HG02588 (cell line): Measurements from ENCODE around the gene RPS19.
"Not testable (repeated sequence)": the region's sequence is repeated elsewhere in the genome, so short reads cannot be mapped to it uniquely, and the experiment has no call there.

Experiments used
- ATAC-seq: cut with Tn5 transposase; IDR thresholded peaks from one replicate; pipeline ENCODE4 v1.9.1; 2021; ENCODE audit warnings: mild to moderate bottlenecking, moderate library complexity; ENCODE audit not compliant: unreplicated experiment

The RPS19 gene

GRCh38 chr19:41859213-41859617 is 840 bp upstream of the RPS19 start:
- ATAC-seq, result no peak

GRCh38 chr19:41860419-41861115 is 512 bp downstream of the RPS19 start:
- ATAC-seq, result no peak

DNA sequence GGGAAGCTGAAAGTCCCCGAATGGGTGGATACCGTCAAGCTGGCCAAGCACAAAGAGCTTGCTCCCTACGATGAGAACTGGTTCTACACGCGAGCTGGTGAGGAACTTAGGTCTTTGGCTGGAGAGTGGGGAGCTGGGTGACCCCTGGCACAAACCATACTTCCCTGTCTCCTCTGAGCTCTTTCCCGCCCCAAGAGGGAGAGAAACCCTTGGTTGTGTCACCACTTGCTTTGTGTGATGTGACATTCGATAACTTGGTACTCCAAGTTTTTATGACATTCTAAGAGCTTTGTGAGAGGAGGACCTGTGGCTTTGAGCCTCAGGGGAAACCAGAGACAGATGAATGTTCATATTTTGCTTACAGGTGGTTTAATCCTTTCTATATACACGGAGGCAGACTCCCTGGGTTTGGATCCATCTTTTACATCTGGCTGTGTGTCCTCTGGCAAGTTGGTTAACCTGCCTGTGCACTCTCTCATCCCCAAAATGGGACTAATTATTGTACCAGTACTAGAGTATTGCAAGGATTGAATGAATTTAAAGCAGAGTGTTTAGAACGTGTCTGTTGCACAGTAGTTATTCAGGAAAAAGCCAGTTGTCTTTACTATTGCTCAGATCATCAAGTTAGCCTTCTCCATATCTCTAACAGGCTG is 1.2 kb downstream of the RPS19 start:
- no peak for ATAC-seq

DNA sequence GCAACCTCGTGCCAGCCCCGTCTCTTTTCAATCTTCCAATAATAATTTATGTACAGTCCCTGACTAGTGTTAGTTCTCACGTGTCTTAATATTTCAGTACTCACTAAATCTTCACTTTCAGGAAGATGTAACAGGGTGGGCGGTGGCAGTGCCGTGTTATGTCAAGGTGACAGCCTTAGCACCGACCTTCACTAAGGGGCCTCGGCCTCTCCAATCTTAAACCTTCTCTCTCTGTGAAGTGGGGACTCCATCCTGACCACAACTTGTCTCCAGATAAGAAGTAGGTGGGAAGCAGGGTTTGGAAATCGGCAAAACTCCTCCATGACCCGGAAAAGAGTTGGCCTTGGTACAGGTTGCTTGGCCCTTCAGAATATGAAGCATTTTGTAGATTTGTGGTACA is 1.8 kb downstream of the RPS19 start:
- ATAC-seq, result no peak

- no peak for ATAC-seq
Observed at GRCh38 chr19:41862445-41862986, 2.5 kb downstream of the RPS19 start.

DNA sequence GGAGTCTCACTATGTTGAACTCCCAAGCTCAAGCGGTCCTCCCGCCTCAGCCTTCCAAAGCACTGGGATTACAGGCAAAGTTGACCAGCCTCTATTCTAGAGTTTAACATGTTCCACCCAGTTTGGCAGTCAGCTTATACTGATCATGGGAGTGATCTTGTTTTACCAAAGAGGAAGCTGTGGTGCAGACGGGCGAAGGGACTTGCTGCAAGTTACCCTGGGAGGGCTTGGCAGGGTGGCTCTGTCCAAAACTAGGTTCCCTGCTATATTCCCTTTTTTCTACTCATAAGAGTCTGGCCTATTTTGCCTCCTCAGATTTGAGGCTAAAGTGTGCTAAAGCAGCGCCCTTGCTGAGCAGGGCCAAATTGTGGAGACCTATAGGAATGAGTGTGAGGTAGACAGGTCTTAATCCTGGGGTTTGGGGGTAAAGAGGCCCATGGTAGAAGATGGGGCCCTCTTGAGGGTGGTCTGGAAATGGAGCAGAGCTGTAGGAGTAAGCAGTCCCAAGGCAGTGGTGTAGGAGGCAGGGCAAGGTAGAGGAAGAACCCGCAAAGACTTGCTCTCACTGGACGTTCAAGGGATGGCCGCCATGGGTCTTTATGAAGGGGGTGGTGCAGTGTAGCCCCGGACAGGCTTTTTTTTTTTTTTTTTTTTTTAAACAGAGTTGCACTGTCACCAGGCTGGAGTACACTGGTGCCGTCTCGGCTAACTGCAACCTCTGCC is 3.3 kb downstream of the RPS19 start:
- ATAC-seq, result no peak

- no peak for ATAC-seq
Observed at GRCh38 chr19:41864374-41864773, 4.3 kb downstream of the RPS19 start.

DNA sequence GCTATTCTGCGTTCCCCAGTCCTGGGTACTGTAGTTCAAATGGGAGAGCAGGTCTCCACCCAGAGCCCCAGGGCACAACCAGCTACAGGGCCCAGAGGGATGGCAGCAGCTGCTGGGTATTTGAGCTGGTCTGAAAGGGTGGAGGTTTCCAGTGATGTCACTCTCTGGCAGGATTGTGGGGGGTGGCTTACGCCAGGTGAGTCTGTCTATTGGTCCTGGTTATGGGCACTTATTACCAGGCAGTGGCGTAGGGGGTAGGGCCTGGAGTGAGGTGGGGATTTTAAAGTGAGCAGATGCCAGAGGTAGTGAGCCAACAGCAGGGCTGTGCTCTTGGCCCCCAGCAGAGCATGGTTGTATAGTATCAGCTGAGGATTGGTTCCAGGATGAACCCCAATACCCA is 6.2 kb downstream of the RPS19 start:
- ATAC-seq, result no peak

DNA sequence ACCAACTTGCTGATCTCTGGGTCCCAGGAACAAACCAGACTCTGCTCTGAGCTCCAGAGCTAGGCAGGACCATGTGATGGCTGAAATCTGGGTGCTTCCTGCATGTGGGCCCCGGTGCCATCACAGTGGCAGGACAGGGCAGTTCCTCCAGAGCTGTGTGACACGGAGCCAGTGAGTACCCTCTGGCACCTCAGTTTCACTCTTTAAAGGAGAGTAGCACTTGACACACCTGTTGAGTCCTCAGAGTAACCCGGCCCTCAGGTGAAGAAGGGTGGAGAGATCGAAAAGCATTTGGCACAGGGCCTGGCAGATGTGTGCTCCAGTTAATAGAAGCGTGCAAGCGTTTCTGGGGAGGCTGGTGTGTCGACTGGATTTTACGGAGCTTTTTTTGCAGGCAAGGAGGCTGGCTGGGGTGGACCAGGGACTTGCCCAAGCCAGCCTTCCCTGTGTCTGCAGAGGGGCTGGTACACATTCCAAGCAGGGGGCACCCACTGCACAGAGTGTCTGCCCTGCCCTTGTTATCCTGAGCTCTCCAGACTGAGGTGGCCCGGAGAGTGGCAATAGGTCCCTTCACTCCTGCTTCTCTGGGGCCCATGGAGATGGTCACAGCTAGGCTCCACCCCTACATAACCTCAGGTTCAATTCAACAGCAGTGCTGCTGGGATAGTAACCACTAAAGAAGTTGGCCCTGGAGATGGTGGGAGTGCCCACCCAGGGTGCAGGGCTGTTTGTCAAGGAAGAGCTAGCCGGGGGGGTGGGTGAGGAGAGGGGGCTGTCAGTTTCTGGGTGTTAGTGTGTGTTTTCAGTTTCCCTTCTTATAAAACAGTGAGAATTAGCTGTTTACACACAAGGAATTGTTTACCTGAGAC is 8.3 kb downstream of the RPS19 start:
- no peak for ATAC-seq

DNA sequence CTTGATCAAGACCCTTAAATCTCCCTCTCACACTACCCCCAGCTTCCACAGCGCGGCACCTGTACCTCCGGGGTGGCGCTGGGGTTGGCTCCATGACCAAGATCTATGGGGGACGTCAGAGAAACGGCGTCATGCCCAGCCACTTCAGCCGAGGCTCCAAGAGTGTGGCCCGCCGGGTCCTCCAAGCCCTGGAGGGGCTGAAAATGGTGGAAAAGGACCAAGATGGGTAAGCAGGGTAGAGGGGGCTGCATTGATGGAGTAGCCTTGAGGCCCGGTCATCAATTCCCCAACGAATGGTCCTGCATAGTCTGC is 8.9 kb downstream of the RPS19 start:
- ATAC-seq, result no peak

- no peak for ATAC-seq
Observed at GRCh38 chr19:41869374-41869955, 9.4 kb downstream of the RPS19 start.

DNA sequence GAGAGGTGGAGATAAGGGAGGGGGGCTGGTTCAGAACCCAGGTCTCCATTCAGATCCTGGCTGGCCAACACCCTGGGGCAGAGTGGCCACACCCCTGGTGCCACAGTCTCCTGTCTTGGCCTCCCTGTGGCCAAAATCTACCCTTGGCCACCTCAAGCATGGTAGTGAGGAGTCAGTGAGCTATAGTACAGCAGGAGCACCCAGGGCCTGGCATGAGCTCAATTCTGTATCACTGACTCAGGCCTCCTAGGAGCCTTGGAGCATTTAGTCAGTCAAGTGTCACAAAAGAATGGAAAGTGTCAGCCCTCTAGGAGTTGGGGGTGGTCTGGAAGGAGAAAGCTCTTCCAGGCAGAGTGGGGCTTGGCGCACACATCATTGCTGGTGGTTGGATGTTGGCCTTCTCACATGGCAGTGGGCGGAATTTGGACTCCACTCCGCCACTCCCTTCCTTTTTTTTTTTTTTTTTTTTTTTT is 10.4 kb downstream of the RPS19 start:
- ATAC-seq, result no peak

DNA sequence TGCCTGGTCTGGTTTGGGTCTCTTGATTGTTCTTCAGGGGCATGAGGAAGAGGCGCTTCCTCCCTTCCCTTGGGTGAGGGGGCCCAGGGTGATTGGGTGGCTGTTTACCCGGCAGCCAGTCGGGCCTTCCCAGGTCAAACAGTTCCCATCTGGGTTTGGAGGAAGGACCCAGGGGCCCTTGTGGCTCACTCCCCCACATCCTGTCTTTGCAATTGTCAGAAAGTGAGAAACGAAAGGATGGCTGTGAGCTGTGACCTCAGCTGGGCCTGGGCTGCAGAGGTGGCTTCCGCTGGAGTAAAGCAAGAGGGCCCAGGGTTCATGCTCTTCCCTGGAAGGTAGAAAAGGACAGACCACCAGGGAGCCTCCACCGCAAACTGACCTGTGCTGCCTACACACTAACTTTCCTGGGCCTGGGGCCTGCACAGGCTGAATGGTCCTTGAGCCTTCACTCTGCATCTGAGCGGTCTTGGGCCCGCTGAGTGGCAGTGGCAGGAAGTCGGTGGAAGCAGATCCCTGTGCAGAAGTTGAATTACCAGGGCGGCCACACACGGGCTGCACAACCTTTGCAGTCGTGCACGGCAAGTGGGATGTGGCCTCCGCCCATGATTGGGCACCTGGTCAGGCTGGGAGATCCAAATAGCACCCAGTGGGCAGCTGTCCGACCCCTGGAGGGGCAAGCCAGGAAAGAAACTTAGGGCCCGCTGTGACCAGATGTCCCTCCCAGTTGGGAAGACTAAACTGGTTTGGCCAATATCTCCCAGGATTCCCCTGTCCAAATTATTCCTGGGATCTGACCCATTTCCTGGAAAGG is 11.7 kb downstream of the RPS19 start:
- no peak for ATAC-seq

GRCh38 chr19:41872384-41872774 is 12.3 kb downstream of the RPS19 start:
- ATAC-seq, result no peak

GRCh38 chr19:41872775-41873647 is 13.0 kb downstream of the RPS19 start:
- no peak for ATAC-seq

DNA sequence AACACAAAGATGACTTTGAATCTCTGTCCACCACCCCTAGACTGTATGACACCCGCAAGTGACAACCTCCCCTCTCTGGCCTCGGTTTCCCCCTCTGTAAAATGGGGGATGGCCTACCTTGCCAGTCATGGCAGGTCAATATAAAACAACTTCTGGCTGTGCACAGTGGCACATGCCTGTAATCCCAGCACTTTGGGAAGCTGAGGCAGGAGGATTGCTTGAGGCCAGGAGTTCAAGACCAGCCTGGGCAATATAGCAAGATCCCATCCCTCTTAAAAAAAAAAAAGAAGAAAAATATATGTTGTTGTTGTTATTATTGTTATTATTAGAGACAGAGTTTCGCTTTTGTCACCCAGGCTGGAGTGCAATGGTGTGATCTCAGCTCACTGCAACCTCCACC is 15.9 kb downstream of the RPS19 start:
- ATAC-seq, result not testable (repeated sequence)

DNA sequence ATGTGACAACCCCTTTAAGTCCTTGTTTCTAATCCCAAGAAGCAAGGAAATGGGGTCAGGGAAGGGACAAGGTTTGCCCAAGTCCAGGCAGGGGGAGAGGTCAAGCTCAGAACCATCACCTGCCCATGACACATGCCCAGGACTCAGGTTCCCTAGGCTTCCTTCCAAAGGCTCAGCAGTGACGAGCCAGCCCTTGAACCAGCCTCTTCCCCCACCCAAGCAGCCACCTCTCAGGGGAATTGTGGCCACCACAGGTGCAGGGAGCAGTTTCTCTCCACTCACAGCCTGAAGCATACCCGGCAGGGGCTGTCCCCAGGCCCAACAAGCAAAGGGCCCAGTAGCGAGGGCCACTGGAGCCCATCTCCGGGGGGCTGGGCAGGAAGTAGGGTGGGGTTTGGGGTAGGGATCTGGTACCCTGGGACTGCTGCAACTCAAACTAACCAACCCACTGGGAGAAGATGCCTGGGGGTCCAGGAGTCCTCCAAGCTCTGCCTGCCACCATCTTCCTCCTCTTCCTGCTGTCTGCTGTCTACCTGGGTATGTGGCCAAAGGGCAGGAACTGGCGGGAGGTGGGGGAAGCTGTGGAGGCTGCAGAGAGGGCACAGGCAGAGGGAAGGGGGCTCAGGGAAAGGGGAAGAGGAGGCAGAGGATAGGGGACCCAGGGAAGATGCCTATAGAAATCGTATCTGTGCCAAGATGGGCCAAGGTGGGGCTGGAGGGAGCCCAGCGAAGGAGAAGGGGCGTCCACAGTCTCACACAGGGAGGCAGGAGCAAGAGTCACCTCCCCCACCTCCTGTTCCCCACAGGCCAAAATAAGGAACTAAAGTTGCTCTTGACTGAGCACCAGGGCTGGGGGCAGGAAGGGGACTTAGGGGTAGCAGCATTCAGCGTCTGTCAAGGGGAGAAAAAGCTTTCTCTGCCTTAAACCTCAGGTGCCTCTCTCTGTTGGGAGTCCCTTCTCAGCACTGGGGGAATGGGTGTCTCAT is 17.1 kb downstream of the RPS19 start, which contains the start of gene CD79A:
TSS of gene CD79A (plus strand) at position 433 of the 986 bp plus-strand sequence. CDS start at position 459, 26 bp downstream.
- ATAC-seq, result peak; percentile 60
